K562 (cell line): ENCODE measurements around the gene AGO1. TPM values are rescaled to one million over a fixed set of nuclear protein-coding genes. Genes with fewer than 3 reads are reported as not detected.
"Not testable (repeated sequence)": the region's sequence is repeated elsewhere in the genome, so short reads cannot be mapped to it uniquely, and the experiment has no call there.

Experiments
- ATAC-seq: fragments of 200-7000 bp; cut with Tn5 transposase; 3 replicates; pipeline ENCODE4 v1.9.1; 2020; ENCODE audit warnings: moderate library complexity
- BruUV-seq: library from RNA; stranded (reverse); fragments of 400-500 nt; replicated peaks from 2 replicates; lab custom pipeline; 2021; lab: Mats Ljungman, UMichigan
- CTCF ChIA-PET: fragments of 300-600 bp; formaldehyde crosslinking; extraction: SDS; loops from one replicate; lab custom pipeline; 2021; ENCODE audit warnings: low intra/inter-chr PET ratio; lab: Yijun Ruan, JAX
- POLR2A ChIA-PET: fragments of 300-600, 350-650 bp; sonication (Branson Sonifier 250); formaldehyde crosslinking; extraction: SDS; loops from one replicate; lab custom pipeline; 2021; ENCODE audit warnings: antibody characterized with exemption, inconsistent platforms; lab: Yijun Ruan, JAX
- DNase-seq, 4 experiments: peaks; one replicate each; pipeline versions ENCODE4 v3.0.0 to v3.0.0-alpha.2; 2011 to 2018; ENCODE audit warnings: low spot score in 3 of 4, mixed read lengths in 3 of 4; ENCODE audit errors: extremely low read depth in 1 of 4
- FAIRE-seq: peaks from 2 replicates; lab custom pipeline; 2011; peaks lifted over from hg19 to GRCh38; lab: Jason Lieb, UNC
- H2AFZ ChIP-seq: 2 replicates; pipeline ENCODE4 v1.6.0; 2011; ENCODE audit warnings: low read depth, low read length, control low read depth, inconsistent platforms
- H3K27ac ChIP-seq: fragments of 200-600 bp; 3 replicates; pipeline ENCODE4 v1.8.0; 2011; ENCODE audit warnings: low read depth, mild to moderate bottlenecking, control low read depth, inconsistent platforms, low read length, moderate library complexity, mixed read lengths; ENCODE audit errors: extremely low read depth
- H3K27me3 ChIP-seq, 2 experiments: fragments of 300-600 bp in 1 of 2; 2 replicates in 1 of 2; 3 replicates in 1 of 2; pipeline versions ENCODE4 v1.6.0 to v1.8.0; 2011; ENCODE audit warnings: inconsistent platforms in 2 of 2, low read length in 2 of 2, mild to moderate bottlenecking in 1 of 2, mixed read lengths in 1 of 2, moderate library complexity in 1 of 2; ENCODE audit not compliant: control insufficient read depth in 2 of 2, insufficient read depth in 2 of 2
- H3K36me3 ChIP-seq: fragments of 300-600 bp; 3 replicates; pipeline ENCODE4 v1.8.0; 2011; ENCODE audit warnings: mild to moderate bottlenecking, low read length, inconsistent platforms; ENCODE audit not compliant: control insufficient read depth, insufficient read depth
- H3K4me1 ChIP-seq, 2 experiments: fragments of 200-600 bp in 1 of 2; replicated peaks in 1 of 2; 2 replicates in 1 of 2; 3 replicates in 1 of 2; pipeline versions ENCODE4 v1.5.1 to v1.8.0; 2011; ENCODE audit warnings: inconsistent platforms in 2 of 2, low read length in 2 of 2, mild to moderate bottlenecking in 1 of 2, mixed read lengths in 1 of 2, moderate library complexity in 1 of 2; ENCODE audit not compliant: control insufficient read depth in 2 of 2, insufficient read depth in 2 of 2
- H3K4me2 ChIP-seq: 2 replicates; pipeline ENCODE4 v1.6.1; 2011; ENCODE audit warnings: low read length, control low read depth, inconsistent platforms, mixed read lengths; ENCODE audit not compliant: insufficient read depth
- H3K4me3 ChIP-seq: fragments of 200-600 bp; sonication (generic), shearing (Covaris generic); 2 replicates; pipeline ENCODE4 v1.5.1; 2016; ENCODE audit warnings: control low read depth, inconsistent platforms
- H3K79me2 ChIP-seq: fragments of 200-600 bp; 3 replicates; pipeline ENCODE4 v1.8.0; 2011; ENCODE audit warnings: low read length, inconsistent platforms; ENCODE audit not compliant: control insufficient read depth, insufficient read depth
- H3K9ac ChIP-seq, 2 experiments: 2 replicates each; pipeline versions ENCODE4 v1.6.0 to v1.6.1; 2011; ENCODE audit warnings: low read depth in 2 of 2, low read length in 2 of 2, control low read depth in 1 of 2, inconsistent platforms in 1 of 2, mild to moderate bottlenecking in 1 of 2, mixed read lengths in 1 of 2; ENCODE audit not compliant: insufficient read depth in 1 of 2
- H3K9me1 ChIP-seq: one replicate; pipeline ENCODE4 v1.6.0; 2011; ENCODE audit warnings: inconsistent platforms, mild to moderate bottlenecking, low read length, moderate library complexity; ENCODE audit not compliant: control insufficient read depth, insufficient read depth
- H3K9me3 ChIP-seq: replicated peaks from 2 replicates; pipeline ENCODE4 v1.5.1; 2011; ENCODE audit warnings: low read depth, low read length, inconsistent platforms; ENCODE audit not compliant: control insufficient read depth, insufficient read depth
- H4K20me1 ChIP-seq: replicated peaks from 2 replicates; pipeline ENCODE4 v1.6.1; 2011; ENCODE audit warnings: low read length, inconsistent platforms, mixed read lengths; ENCODE audit not compliant: control insufficient read depth, insufficient read depth
- BCOR ChIP-seq: fragments of 450-650 bp; IDR thresholded peaks from 2 replicates; pipeline ENCODE4 v1.6.1; 2016
- CEBPB ChIP-seq: fragments of 450-650 bp; IDR thresholded peaks from 2 replicates; pipeline ENCODE4 v1.6.1; 2016; ENCODE audit warnings: missing genetic modification characterization, missing compliant biosample characterization
- EP400 ChIP-seq: fragments of 450-650 bp; IDR thresholded peaks from 2 replicates; pipeline ENCODE4 v1.6.1; 2017; ENCODE audit warnings: antibody characterized with exemption, mild to moderate bottlenecking, moderate library complexity
- KLF16 ChIP-seq: IDR thresholded peaks from 2 replicates; pipeline ENCODE4 v1.6.1; 2016; ENCODE audit warnings: antibody characterized with exemption
- OTX1 ChIP-seq: fragments of 450-650 bp; formaldehyde crosslinking; IDR thresholded peaks from 2 replicates; pipeline ENCODE4 v1.4.0; 2022; ENCODE audit warnings: mild to moderate bottlenecking
- RBM14 ChIP-seq: fragments of 200-400 bp; formaldehyde crosslinking; IDR thresholded peaks from 2 replicates; pipeline ENCODE4 v1.6.1; 2018; ENCODE audit warnings: low read depth, mild to moderate bottlenecking, low read length, moderate library complexity, borderline replicate concordance; ENCODE audit not compliant: insufficient read depth
- RBM25 ChIP-seq: fragments of 200-400 bp; formaldehyde crosslinking; IDR thresholded peaks from 2 replicates; pipeline ENCODE4 v1.6.1; 2018; ENCODE audit warnings: low read length, low read depth, moderate library complexity; ENCODE audit not compliant: severe bottlenecking
- SIX5 ChIP-seq, 2 experiments: IDR thresholded peaks; 2 replicates each; pipeline ENCODE4 v1.6.1; 2011; ENCODE audit warnings: low read length in 2 of 2, borderline replicate concordance in 1 of 2, low read depth in 1 of 2, mild to moderate bottlenecking in 1 of 2, moderate library complexity in 1 of 2; ENCODE audit not compliant: insufficient read depth in 1 of 2
- ZNF146 ChIP-seq: IDR thresholded peaks from one replicate; pipeline ENCODE4 v1.6.1; 2018; ENCODE audit warnings: missing compliant biosample characterization; ENCODE audit not compliant: unreplicated experiment
- WGBS: fragments of 100-300 bp; shearing (Covaris generic); methylation state at CpG from one replicate; pipeline ENCODE4 v1.1.6; 2016; ENCODE audit warnings: low coverage, mixed read lengths; ENCODE audit not compliant: insufficient coverage; ENCODE audit errors: missing lambda C conversion rate; 5-methylcytosine and 5-hydroxymethylcytosine counted together
- in situ Hi-C: fragments of 300-500 bp; cut with MboI; formaldehyde crosslinking; loops from 4 replicates; pipeline ENCODE4 v1.15.0; 2018; ENCODE audit warnings: inconsistent platforms, mixed read lengths
- intact Hi-C: fragments of 100-400 bp; cut with micrococcal nuclease; formaldehyde crosslinking; loops from 2 replicates; pipeline ENCODE4 v1.14.2; 2022
- polyA plus RNA-seq, 8 experiments: library from polyadenylated mRNA; depleted of rRNA in 4 of 8; stranded (reverse) in 5 of 8; unstranded in 3 of 8; fragments of >200 nt; fragmentation: Nextera tagmentation in 2 of 8; fragmentation: Illumina TruSeq in 1 of 8; extraction: Ambion mirVana in 2 of 8; extraction: Trizol in 1 of 8; gene quantifications; 2 replicates each; pipeline versions ENCODE4 v1.2.1 to v1.2.3, GENCODE V29; 2011 to 2014; ENCODE audit warnings: inconsistent platforms in 1 of 8, missing spikeins in 1 of 8
- total RNA-seq, 7 experiments: library from RNA; depleted of rRNA in 6 of 7; stranded (reverse); fragments of >200 nt in 6 of 7; fragmentation: Illumina TruSeq in 2 of 7; extraction: Trizol in 2 of 7; gene quantifications; 2 replicates each; pipeline versions ENCODE4 v1.2.1 to v1.2.3, GENCODE V29; 2011 to 2021; ENCODE audit warnings: low replicate concordance in 1 of 7

Gene AGO1
- total and polyA plus RNA-seq, 9 of the 15 experiments (the other 6 are each of a cell fraction or from before 2014, with no cell fraction given) = 7.3 to 64.2 (median 26.0) TPM

DNA sequence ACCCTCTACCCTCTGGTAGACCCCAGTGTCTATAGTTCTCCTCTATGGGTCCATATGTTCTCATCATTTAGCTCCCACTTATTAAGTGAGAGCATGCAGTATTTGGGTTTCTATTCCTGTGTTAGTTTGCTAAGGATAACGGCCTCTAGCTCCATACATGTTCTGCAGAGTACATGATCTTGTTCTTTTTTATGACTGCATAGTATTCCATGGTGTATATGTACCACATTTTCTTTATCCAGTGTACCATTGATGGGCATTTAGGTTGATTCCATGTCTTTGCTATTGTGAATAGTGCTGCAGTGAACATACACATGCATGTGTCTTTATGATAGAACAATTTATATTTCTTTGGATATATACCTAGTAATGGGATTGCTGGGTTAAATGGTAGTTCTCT is 81.3 kb downstream of the AGO1 start:
- BruUV-seq, H3K4me3 ChIP-seq, H3K79me2 ChIP-seq, H3K27me3 ChIP-seq, ATAC-seq, POLR2A ChIA-PET, in situ Hi-C loops, H4K20me1 ChIP-seq, H3K4me1 ChIP-seq, H3K4me2 ChIP-seq, FAIRE-seq, H3K9me1 ChIP-seq, intact Hi-C loops, CTCF ChIA-PET, H3K27ac ChIP-seq, H3K9me3 ChIP-seq, H2AFZ ChIP-seq, DNase-seq, H3K9ac ChIP-seq: not testable (repeated sequence)
- TF ChIP-seq BCOR (peak; percentile 23; the same call in 1 of the 2 replicates), RBM25 (peak; percentile 31), ZNF146 (CRISPR knock-in tag) (peak; percentile 85)
- WGBS = 95% methylated on average over 1 of the region's 1 CpG
- peaks cover 20% of the 10 kb centered on the region for H3K36me3 ChIP-seq

DNA sequence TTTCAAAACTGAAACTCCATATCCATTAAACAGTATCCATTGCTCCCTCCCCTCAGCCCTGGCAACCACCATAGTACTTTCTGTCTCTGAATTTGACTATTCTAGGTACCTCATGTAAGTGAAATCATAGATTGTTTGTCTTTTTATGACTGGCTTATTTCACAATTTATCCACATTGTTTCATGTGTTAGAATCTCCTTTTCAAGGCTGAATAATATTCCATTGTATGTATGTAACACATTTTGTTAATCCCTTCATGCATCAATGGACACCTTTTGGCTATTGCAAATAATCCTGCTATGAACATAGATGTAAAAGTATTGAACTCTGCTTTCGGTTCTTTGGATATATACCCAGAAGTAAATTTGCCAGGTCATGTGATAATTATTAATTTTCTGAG is 85.4 kb downstream of the AGO1 start:
- CTCF ChIA-PET = no interaction called here
- Histone ChIP-seq H2AFZ (no peak overlapping the region), H3K79me2 (peaks cover 7% of the 10 kb centered on the region; the same call in 1 of the 3 replicates), H4K20me1 (no peaks in the 10 kb centered on the region), H3K36me3 (peaks cover 46% of the 10 kb centered on the region)
- DNase-seq = no peak
- peak; percentile 83 for TF ChIP-seq ZNF146 (CRISPR knock-in tag)
- TF ChIP-seq EP400 = no peak
- 0 out of 2 replicates have a peak, but pooled peaks have one; percentile 13 for TF ChIP-seq CEBPB (tag)
- TF ChIP-seq KLF16 = no peak
- no peak for TF ChIP-seq OTX1 (CRISPR knock-in tag)
- peak; percentile 55 for TF ChIP-seq RBM25
- TF ChIP-seq SIX5 (IDR thresholded peaks at IDR 0.05; ENCODE audit: borderline replicate concordance in 1 of 2, insufficient read depth in 1 of 2, low read depth in 1 of 2, low read length in 2 of 2) = no peak
- no peak for TF ChIP-seq RBM14
- TF ChIP-seq, all 486 proteins: peak for 3
- FAIRE-seq = no peak
- no peaks in the 10 kb centered on the region for H3K27me3 ChIP-seq
- no peaks in the 10 kb centered on the region for H3K9me3 ChIP-seq
- no peaks in the 10 kb centered on the region for H3K4me1 ChIP-seq
- no peaks in the 10 kb centered on the region for H3K9me1 ChIP-seq
- WGBS = 97% methylated on average over 1 of the region's 1 CpG
- no peak overlapping the region for H3K4me2 ChIP-seq
- POLR2A ChIA-PET = no interaction called here
- BruUV-seq = no TSS peak
- intact Hi-C loops (no loop called here), in situ Hi-C loops (no loop called here)
- no peak overlapping the region for H3K9ac ChIP-seq
- ATAC-seq = no peak
- H3K4me3 ChIP-seq = no peak overlapping the region
- H3K27ac ChIP-seq = no peak overlapping the region
